SK-N-SH treated with all-trans-retinoic acid at 6 μM for 48 hours (cell line): Measurements from ENCODE around the gene CBX1.

Source experiments
- ATAC-seq: fragments of 200-7000 bp; cut with Tn5 transposase; 3 replicates; pipeline ENCODE4 v1.9.1; 2020; ENCODE audit warnings: mild to moderate bottlenecking, moderate library complexity
- ARNTL ChIP-seq: fragments of 450-650 bp; formaldehyde crosslinking; IDR thresholded peaks from 2 replicates; pipeline ENCODE4 v1.5.0; 2020; ENCODE audit warnings: low read depth, mild to moderate bottlenecking, moderate library complexity, borderline replicate concordance
- BACH2 ChIP-seq: fragments of 250-450 bp; sonication (Bioruptor Pico); IDR thresholded peaks from 2 replicates; pipeline ENCODE4 v1.9.0; 2021; ENCODE audit warnings: mild to moderate bottlenecking, borderline replicate concordance
- ESRRG ChIP-seq: fragments of 250-450 bp; sonication (Bioruptor Pico); IDR thresholded peaks from 2 replicates; pipeline ENCODE4 v1.6.1; 2021; ENCODE audit warnings: mild to moderate bottlenecking
- GLIS3 ChIP-seq: fragments of 250-450 bp; sonication (Bioruptor Pico); IDR thresholded peaks from 2 replicates; pipeline ENCODE4 v1.5.0; 2020; ENCODE audit warnings: mild to moderate bottlenecking, moderate library complexity
- ISL1 ChIP-seq: fragments of 250-450 bp; sonication (Bioruptor Pico); IDR thresholded peaks from 2 replicates; pipeline ENCODE4 v2.1.2; 2022; ENCODE audit warnings: mild to moderate bottlenecking, moderate library complexity
- OSR1 ChIP-seq: fragments of 250-450 bp; sonication (Bioruptor Pico); IDR thresholded peaks from 2 replicates; pipeline ENCODE4 v1.8.0; 2022; ENCODE audit warnings: moderate library complexity, mild to moderate bottlenecking, inconsistent platforms
- PPARA ChIP-seq: fragments of 250-450 bp; sonication (Bioruptor Pico); IDR thresholded peaks from 2 replicates; pipeline ENCODE4 v1.5.0; 2020; ENCODE audit warnings: mild to moderate bottlenecking, borderline replicate concordance
- RARB ChIP-seq: fragments of 250-450 bp; sonication (Bioruptor Pico); IDR thresholded peaks from 2 replicates; pipeline ENCODE4 v1.8.0; 2021; ENCODE audit warnings: mild to moderate bottlenecking, moderate library complexity
- SNAI2 ChIP-seq: fragments of 250-450 bp; sonication (Bioruptor Pico); IDR thresholded peaks from 2 replicates; pipeline ENCODE4 v1.5.0; 2020; ENCODE audit warnings: mild to moderate bottlenecking, moderate library complexity
- TCF4 ChIP-seq: fragments of 250-450 bp; sonication (Bioruptor Pico); IDR thresholded peaks from 2 replicates; pipeline ENCODE4 v1.8.0; 2021; ENCODE audit warnings: mild to moderate bottlenecking, moderate library complexity, borderline replicate concordance
- TOX ChIP-seq: fragments of 250-450 bp; sonication (Bioruptor Pico); IDR thresholded peaks from 2 replicates; pipeline ENCODE4 v1.8.0; 2021; ENCODE audit warnings: mild to moderate bottlenecking, moderate library complexity, borderline replicate concordance
- ZC3H10 ChIP-seq: fragments of 250-450 bp; sonication (Bioruptor Pico); IDR thresholded peaks from 2 replicates; pipeline ENCODE4 v1.5.1; 2021; ENCODE audit warnings: mild to moderate bottlenecking, moderate library complexity
- ZFP3 ChIP-seq: fragments of 250-450 bp; sonication (Bioruptor Pico); IDR thresholded peaks from 2 replicates; pipeline ENCODE4 v1.5.0; 2020; ENCODE audit warnings: mild to moderate bottlenecking, moderate library complexity
- ZFP30 ChIP-seq: fragments of 450-650 bp; formaldehyde crosslinking; IDR thresholded peaks from 2 replicates; pipeline ENCODE4 v1.5.0; 2022; ENCODE audit warnings: mild to moderate bottlenecking, moderate library complexity
- ZNF565 ChIP-seq: fragments of 450-650 bp; formaldehyde crosslinking; conservative IDR thresholded peaks from 2 replicates; pipeline ENCODE4 v1.5.0; 2020; ENCODE audit warnings: low read depth, mild to moderate bottlenecking, moderate library complexity
- ZNF70 ChIP-seq: fragments of 450-650 bp; formaldehyde crosslinking; IDR thresholded peaks from 2 replicates; pipeline ENCODE4 v1.5.0; 2020; ENCODE audit warnings: mild to moderate bottlenecking, moderate library complexity
- ZNF8 ChIP-seq: fragments of 450-650 bp; formaldehyde crosslinking; IDR thresholded peaks from 2 replicates; pipeline ENCODE4 v1.5.0; 2020; ENCODE audit warnings: mild to moderate bottlenecking, moderate library complexity
- TF ChIP-seq, protein P1 (sequence below): fragments of 250-450 bp; sonication (Bioruptor Pico); IDR thresholded peaks from 2 replicates; pipeline ENCODE4 v1.8.0; 2020; ENCODE audit warnings: mild to moderate bottlenecking, moderate library complexity, borderline replicate concordance
- TF ChIP-seq, protein P2 (sequence below): fragments of 250-450 bp; sonication (Bioruptor Pico); IDR thresholded peaks from 2 replicates; pipeline ENCODE4 v1.8.0; 2021; ENCODE audit warnings: low read depth, mild to moderate bottlenecking, moderate library complexity, borderline replicate concordance
- TF ChIP-seq, protein P3 (sequence below): fragments of 250-450 bp; sonication (Bioruptor Pico); IDR thresholded peaks from 2 replicates; pipeline ENCODE4 v1.5.1; 2021; ENCODE audit warnings: mild to moderate bottlenecking, moderate library complexity
- TF ChIP-seq, protein P4 (sequence below): fragments of 250-450 bp; sonication (Bioruptor Pico); IDR thresholded peaks from 2 replicates; pipeline ENCODE4 v1.5.0; 2020; ENCODE audit warnings: mild to moderate bottlenecking, moderate library complexity

Gene CBX1

DNA sequence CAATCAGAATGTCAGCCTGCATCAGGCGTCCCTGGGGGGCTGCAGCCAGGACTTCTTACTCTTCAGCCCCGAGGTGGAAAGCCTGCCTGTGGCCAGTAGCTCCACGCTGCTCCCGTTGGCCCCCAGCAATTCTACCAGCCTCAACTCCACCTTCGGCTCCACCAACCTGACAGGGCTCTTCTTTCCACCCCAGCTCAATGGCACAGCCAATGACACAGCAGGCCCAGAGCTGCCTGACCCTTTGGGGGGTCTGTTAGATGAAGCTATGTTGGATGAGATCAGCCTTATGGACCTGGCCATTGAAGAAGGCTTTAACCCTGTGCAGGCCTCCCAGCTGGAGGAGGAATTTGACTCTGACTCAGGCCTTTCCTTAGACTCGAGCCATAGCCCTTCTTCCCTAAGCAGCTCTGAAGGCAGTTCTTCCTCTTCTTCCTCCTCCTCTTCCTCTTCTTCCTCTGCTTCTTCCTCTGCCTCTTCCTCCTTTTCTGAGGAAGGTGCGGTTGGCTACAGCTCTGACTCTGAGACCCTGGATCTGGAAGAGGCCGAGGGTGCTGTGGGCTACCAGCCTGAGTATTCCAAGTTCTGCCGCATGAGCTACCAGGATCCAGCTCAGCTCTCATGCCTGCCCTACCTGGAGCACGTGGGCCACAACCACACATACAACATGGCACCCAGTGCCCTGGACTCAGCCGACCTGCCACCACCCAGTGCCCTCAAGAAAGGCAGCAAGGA, 42.7 kb downstream of the CBX1 start:
- TF ChIP-seq TCF4 (CRISPR knock-in tag) (no peak), SNAI2 (CRISPR knock-in tag) (no peak), ZC3H10 (CRISPR knock-in tag) (no peak), ZFP3 (CRISPR knock-in tag) (no peak), ZNF70 (CRISPR knock-in tag) (no peak), RARB (no peak), TOX (CRISPR knock-in tag) (no peak), OSR1 (CRISPR knock-in tag) (no peak)
- TF ChIP-seq, protein P1, sequence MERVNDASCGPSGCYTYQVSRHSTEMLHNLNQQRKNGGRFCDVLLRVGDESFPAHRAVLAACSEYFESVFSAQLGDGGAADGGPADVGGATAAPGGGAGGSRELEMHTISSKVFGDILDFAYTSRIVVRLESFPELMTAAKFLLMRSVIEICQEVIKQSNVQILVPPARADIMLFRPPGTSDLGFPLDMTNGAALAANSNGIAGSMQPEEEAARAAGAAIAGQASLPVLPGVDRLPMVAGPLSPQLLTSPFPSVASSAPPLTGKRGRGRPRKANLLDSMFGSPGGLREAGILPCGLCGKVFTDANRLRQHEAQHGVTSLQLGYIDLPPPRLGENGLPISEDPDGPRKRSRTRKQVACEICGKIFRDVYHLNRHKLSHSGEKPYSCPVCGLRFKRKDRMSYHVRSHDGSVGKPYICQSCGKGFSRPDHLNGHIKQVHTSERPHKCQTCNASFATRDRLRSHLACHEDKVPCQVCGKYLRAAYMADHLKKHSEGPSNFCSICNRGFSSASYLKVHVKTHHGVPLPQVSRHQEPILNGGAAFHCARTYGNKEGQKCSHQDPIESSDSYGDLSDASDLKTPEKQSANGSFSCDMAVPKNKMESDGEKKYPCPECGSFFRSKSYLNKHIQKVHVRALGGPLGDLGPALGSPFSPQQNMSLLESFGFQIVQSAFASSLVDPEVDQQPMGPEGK (CRISPR knock-in tag) = no peak
- TF ChIP-seq, protein P2, sequence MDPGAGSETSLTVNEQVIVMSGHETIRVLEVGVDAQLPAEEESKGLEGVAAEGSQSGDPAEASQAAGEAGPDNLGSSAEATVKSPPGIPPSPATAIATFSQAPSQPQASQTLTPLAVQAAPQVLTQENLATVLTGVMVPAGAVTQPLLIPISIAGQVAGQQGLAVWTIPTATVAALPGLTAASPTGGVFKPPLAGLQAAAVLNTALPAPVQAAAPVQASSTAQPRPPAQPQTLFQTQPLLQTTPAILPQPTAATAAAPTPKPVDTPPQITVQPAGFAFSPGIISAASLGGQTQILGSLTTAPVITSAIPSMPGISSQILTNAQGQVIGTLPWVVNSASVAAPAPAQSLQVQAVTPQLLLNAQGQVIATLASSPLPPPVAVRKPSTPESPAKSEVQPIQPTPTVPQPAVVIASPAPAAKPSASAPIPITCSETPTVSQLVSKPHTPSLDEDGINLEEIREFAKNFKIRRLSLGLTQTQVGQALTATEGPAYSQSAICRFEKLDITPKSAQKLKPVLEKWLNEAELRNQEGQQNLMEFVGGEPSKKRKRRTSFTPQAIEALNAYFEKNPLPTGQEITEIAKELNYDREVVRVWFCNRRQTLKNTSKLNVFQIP (CRISPR knock-in tag) = no peak
- no peak for ATAC-seq

DNA sequence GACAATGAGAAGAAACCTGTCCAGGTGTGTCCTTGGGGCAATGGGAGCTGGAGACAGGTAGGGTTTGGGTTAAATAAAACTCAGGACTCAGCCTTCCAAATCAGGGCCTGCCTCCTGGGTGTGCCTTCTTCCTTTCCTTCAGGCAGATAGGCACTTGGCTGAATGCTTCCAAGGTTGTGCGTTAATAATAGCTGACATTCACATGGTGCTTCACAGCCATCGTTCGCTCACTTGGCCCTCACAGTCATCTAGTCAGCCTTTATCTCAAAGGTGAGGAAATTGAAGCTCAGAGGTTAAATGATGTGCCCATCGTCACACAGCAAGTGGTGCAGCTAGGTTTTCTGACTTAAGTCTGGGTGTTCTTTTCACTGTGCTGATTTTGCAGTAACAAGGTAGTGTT, 43.7 kb downstream of the CBX1 start:
- no peak for ATAC-seq
- TF ChIP-seq GLIS3 (CRISPR knock-in tag) (no peak), ZNF565 (CRISPR knock-in tag) (no peak), ISL1 (no peak), SNAI2 (CRISPR knock-in tag) (no peak), TOX (CRISPR knock-in tag) (no peak), BACH2 (CRISPR knock-in tag) (no peak), RARB (no peak), ARNTL (CRISPR knock-in tag) (no peak), ZFP30 (CRISPR knock-in tag) (no peak), TCF4 (CRISPR knock-in tag) (no peak), ESRRG (CRISPR knock-in tag) (no peak), PPARA (CRISPR knock-in tag) (no peak), ZFP3 (CRISPR knock-in tag) (no peak), ZNF8 (CRISPR knock-in tag) (no peak)
- TF ChIP-seq, protein P1 (CRISPR knock-in tag) = no peak
- TF ChIP-seq, protein P2 (CRISPR knock-in tag) = no peak
- TF ChIP-seq, protein P3, sequence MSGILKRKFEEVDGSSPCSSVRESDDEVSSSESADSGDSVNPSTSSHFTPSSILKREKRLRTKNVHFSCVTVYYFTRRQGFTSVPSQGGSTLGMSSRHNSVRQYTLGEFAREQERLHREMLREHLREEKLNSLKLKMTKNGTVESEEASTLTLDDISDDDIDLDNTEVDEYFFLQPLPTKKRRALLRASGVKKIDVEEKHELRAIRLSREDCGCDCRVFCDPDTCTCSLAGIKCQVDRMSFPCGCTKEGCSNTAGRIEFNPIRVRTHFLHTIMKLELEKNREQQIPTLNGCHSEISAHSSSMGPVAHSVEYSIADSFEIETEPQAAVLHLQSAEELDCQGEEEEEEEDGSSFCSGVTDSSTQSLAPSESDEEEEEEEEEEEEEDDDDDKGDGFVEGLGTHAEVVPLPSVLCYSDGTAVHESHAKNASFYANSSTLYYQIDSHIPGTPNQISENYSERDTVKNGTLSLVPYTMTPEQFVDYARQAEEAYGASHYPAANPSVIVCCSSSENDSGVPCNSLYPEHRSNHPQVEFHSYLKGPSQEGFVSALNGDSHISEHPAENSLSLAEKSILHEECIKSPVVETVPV (CRISPR knock-in tag) = no peak
- TF ChIP-seq, protein P4, sequence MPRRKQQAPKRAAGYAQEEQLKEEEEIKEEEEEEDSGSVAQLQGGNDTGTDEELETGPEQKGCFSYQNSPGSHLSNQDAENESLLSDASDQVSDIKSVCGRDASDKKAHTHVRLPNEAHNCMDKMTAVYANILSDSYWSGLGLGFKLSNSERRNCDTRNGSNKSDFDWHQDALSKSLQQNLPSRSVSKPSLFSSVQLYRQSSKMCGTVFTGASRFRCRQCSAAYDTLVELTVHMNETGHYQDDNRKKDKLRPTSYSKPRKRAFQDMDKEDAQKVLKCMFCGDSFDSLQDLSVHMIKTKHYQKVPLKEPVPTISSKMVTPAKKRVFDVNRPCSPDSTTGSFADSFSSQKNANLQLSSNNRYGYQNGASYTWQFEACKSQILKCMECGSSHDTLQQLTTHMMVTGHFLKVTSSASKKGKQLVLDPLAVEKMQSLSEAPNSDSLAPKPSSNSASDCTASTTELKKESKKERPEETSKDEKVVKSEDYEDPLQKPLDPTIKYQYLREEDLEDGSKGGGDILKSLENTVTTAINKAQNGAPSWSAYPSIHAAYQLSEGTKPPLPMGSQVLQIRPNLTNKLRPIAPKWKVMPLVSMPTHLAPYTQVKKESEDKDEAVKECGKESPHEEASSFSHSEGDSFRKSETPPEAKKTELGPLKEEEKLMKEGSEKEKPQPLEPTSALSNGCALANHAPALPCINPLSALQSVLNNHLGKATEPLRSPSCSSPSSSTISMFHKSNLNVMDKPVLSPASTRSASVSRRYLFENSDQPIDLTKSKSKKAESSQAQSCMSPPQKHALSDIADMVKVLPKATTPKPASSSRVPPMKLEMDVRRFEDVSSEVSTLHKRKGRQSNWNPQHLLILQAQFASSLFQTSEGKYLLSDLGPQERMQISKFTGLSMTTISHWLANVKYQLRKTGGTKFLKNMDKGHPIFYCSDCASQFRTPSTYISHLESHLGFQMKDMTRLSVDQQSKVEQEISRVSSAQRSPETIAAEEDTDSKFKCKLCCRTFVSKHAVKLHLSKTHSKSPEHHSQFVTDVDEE (CRISPR knock-in tag) = no peak
